WERI-Rb-1 (cell line): ENCODE data around the gene SH3BGRL2.

Experiments used
- DNase-seq: peaks from one replicate; pipeline ENCODE4 v3.0.0-alpha.2; 2020
- H3K27ac ChIP-seq: fragments of 250-450 bp; sonication (Bioruptor Pico); 2 replicates; pipeline ENCODE4 v1.5.1; 2020; ENCODE audit warnings: mild to moderate bottlenecking, moderate library complexity
- H3K27me3 ChIP-seq: fragments of 250-450 bp; sonication (Bioruptor Pico); 2 replicates; pipeline ENCODE4 v1.5.1; 2021; ENCODE audit warnings: mild to moderate bottlenecking, low read depth, moderate library complexity; ENCODE audit not compliant: insufficient read depth, severe bottlenecking
- H3K36me3 ChIP-seq: fragments of 250-450 bp; sonication (Bioruptor Pico); 2 replicates; pipeline ENCODE4 v1.5.1; 2020; ENCODE audit warnings: mild to moderate bottlenecking, moderate library complexity
- H3K4me3 ChIP-seq: 2 replicates; pipeline ENCODE4 v1.5.1; 2011; ENCODE audit warnings: low read depth, mild to moderate bottlenecking, control low read depth, low read length
- H3K9me3 ChIP-seq: fragments of 250-450 bp; sonication (Bioruptor Pico); 2 replicates; pipeline ENCODE4 v1.5.1; 2021; ENCODE audit warnings: mild to moderate bottlenecking, moderate library complexity; ENCODE audit not compliant: severe bottlenecking
- TF ChIP-seq, protein P1 (sequence below): IDR thresholded peaks from 2 replicates; pipeline ENCODE4 v1.5.1; 2011; ENCODE audit warnings: low read depth, mild to moderate bottlenecking, control low read depth, inconsistent platforms, low read length

SH3BGRL2 gene

DNA sequence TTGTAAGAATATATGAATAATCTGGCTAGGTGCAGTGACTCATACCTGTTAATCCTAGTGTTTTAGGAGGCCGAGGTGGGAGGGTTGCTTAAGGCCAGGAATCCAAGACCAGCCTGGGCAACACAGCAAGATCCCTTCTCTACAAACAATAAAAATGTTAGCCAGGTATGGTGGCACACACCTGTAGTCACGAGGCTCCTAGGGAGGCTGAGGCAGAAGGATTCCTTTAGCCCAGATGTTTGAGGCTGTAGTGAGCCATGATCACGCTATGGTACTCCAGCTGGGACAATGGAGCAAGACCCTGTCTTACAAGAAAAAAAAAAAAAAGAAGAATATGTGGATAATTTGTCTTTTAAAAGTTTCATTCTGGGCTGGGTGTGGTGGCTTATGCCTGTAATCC, 75.4 kb downstream of the SH3BGRL2 start:
- no peak overlapping the region for H3K4me3 ChIP-seq
- no peak overlapping the region for H3K27ac ChIP-seq
- H3K27me3 ChIP-seq: no peaks in the 10 kb centered on the region
- H3K36me3 ChIP-seq: no peaks in the 10 kb centered on the region
- TF ChIP-seq, protein P1, sequence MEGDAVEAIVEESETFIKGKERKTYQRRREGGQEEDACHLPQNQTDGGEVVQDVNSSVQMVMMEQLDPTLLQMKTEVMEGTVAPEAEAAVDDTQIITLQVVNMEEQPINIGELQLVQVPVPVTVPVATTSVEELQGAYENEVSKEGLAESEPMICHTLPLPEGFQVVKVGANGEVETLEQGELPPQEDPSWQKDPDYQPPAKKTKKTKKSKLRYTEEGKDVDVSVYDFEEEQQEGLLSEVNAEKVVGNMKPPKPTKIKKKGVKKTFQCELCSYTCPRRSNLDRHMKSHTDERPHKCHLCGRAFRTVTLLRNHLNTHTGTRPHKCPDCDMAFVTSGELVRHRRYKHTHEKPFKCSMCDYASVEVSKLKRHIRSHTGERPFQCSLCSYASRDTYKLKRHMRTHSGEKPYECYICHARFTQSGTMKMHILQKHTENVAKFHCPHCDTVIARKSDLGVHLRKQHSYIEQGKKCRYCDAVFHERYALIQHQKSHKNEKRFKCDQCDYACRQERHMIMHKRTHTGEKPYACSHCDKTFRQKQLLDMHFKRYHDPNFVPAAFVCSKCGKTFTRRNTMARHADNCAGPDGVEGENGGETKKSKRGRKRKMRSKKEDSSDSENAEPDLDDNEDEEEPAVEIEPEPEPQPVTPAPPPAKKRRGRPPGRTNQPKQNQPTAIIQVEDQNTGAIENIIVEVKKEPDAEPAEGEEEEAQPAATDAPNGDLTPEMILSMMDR: no peak
- H3K9me3 ChIP-seq: no peaks in the 10 kb centered on the region
- DNase-seq: no peak

DNA sequence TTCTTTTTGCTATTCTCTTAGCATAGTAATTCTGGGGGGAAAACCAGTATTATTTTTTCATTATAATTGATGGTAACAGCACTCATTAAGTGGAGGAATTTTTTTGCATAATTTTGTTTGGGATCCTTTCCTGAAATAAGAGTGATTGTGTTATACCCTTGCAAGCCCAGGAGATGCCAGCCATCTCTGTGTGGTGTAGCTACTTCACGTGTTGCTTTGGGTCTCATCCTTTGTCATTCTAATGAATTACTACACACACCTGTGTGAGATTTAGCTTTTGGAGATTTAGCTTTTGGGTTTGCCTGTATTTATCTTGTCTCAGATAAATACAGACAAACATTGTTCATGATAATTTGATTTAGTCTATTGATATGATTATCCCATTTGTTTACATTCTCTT, 76.5 kb downstream of the SH3BGRL2 start:
- no peak overlapping the region for H3K4me3 ChIP-seq
- no peak overlapping the region for H3K27ac ChIP-seq
- TF ChIP-seq, protein P1: no peak
- DNase-seq: no peak
- H3K36me3 ChIP-seq: no peaks in the 10 kb centered on the region
- H3K27me3 ChIP-seq: no peaks in the 10 kb centered on the region
- H3K9me3 ChIP-seq: no peaks in the 10 kb centered on the region

DNA sequence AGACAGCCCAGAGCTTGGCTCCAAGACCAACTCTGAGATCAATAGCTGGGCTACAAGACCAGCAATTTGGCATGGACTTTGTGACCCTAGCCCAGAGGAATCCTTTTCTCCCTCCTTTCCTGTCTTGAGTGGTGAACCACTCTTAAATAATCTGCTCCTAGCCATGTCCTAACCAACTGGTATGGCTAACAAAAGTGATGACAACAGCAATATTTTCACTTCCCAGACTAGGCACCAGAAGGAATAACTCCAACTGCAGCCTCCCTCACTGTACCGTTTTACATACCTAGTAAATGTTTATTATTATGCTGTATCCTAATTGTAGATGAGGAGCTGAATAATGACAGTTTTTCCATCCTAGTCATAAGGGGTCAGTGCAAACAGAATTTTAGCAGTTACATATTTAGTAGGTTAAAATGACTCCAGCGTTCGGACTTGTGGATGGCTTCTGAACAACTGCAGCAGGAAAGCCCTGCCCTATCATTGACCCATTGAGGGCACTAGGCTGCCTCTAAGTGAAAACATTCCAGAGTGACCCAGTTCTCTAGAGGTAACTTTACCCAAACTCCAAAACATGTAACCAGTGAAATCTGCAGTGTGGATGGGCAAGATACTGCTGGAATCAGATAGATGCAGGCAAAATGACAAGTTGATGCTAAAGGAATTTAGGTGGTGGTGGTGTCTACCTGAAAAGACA, 77.1 kb downstream of the SH3BGRL2 start:
- H3K4me3 ChIP-seq: no peak overlapping the region
- H3K9me3 ChIP-seq: no peaks in the 10 kb centered on the region
- DNase-seq: no peak
- TF ChIP-seq, protein P1: no peak
- no peak overlapping the region for H3K27ac ChIP-seq
- no peaks in the 10 kb centered on the region for H3K36me3 ChIP-seq
- no peaks in the 10 kb centered on the region for H3K27me3 ChIP-seq

DNA sequence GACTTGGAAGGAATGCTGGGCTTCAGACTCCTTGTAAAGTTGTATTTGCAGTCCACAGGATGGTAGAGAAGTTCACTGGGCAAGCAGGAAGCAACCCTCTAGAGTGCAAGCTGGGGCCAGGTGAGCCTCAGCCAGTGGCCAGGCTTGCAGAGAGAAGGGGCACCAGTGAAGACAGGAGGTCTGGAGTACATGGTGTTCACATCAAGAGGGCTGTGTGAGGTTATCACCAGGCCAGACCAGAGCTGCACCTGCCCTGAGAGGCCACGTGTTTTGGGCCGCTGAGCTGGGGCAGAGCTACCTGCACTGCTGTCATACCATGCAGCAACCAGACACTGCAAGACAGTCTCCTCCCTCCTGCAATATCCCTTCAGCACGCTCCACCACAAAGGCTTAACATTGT, 79.0 kb downstream of the SH3BGRL2 start:
- no peak for DNase-seq
- TF ChIP-seq, protein P1: no peak

DNA sequence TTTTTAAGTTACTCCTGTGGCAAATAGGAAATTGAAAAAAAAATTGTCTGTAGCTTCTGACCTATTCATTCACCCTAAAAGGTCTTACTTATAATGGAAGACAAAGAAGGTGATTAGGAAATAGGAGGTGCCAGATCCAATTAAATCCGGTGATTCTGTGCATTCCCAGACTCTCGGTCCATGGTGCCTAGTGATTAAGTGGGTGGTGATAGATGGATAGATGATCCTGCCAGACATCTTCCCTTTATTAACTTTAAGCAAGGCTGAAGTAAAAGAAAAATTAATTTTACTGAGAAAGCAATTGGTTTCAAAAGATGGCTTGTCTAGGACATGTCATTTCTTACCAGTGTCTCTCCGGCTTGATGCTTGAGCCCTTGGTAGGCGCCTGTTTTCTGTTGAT, 80.0 kb downstream of the SH3BGRL2 start:
- H3K9me3 ChIP-seq: no peaks in the 10 kb centered on the region
- TF ChIP-seq, protein P1: no peak
- H3K27me3 ChIP-seq: no peaks in the 10 kb centered on the region
- H3K36me3 ChIP-seq: no peaks in the 10 kb centered on the region
- no peak overlapping the region for H3K27ac ChIP-seq
- H3K4me3 ChIP-seq: no peak overlapping the region
- no peak for DNase-seq

More for the DNA sequence above, 79.0 kb downstream of the SH3BGRL2 start:
- no peak overlapping the region for H3K4me3 ChIP-seq
- no peaks in the 10 kb centered on the region for H3K36me3 ChIP-seq
- H3K9me3 ChIP-seq: no peaks in the 10 kb centered on the region
- H3K27me3 ChIP-seq: no peaks in the 10 kb centered on the region
- no peak overlapping the region for H3K27ac ChIP-seq

DNA sequence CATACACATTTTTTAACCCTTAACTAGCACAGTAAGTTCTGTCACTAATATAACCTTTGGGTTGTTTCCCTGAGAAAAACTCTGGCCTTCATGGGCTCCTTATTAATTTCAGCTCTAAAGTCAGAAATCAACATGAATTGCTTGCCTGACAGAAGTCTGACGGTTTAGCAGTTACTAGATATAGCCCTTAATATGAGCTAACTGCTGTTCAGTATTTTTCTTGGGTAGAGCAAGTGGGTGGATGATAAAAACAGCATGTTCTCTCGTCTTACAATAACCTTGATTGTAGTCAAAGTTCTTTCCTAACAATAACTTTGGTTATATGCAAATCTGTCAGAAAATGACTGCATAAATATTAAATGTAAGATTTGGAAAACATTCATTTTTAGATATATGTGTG, 81.0 kb downstream of the SH3BGRL2 start:
- Histone ChIP-seq H3K9me3 (no peaks in the 10 kb centered on the region), H3K36me3 (no peaks in the 10 kb centered on the region), H3K27me3 (no peaks in the 10 kb centered on the region), H3K4me3 (no peak overlapping the region), H3K27ac (no peak overlapping the region)
- no peak for DNase-seq
- TF ChIP-seq, protein P1: no peak
